Measurements from ENCODE around the gene MAP3K7. TPM values are rescaled to one million over a fixed set of nuclear protein-coding genes. Genes with fewer than 3 reads are reported as not detected.

Gene MAP3K7
- total RNA-seq, 1 experiment from 2014 or later: 26.6 TPM

- RAD21 ChIA-PET (ENCODE audit: low non-redundant PET in 1 of 2, low total read pairs in 2 of 2, uncharacterized antibody in 2 of 2, unreplicated experiment in 2 of 2): no interaction called here
- TF ChIP-seq POLR2A (IDR thresholded peaks at IDR 0.05; ENCODE audit: borderline replicate concordance, extremely low read depth, insufficient read depth, insufficient read length): no peak
- no peak for TF ChIP-seq CEBPB (IDR thresholded peaks at IDR 0.05; ENCODE audit: low read depth)
- TF ChIP-seq EZH2 (IDR thresholded peaks at IDR 0.05): no peak
- no peak for TF ChIP-seq JUND (IDR thresholded peaks at IDR 0.05)
- TF ChIP-seq FOSL1 (IDR thresholded peaks at IDR 0.05; ENCODE audit: low read depth): no peak
- TF ChIP-seq TCF7L2 (IDR thresholded peaks at IDR 0.05; ENCODE audit: borderline replicate concordance, extremely low read depth, insufficient read depth, insufficient read length): no peak
- TF ChIP-seq YY1 (IDR thresholded peaks at IDR 0.05; ENCODE audit: extremely low read depth, insufficient replicate concordance, low read depth, low read length): no peak
- TF ChIP-seq ZFX (IDR thresholded peaks at IDR 0.05): no peak
- no peak for TF ChIP-seq ATF3 (IDR thresholded peaks at IDR 0.05)
- TF ChIP-seq SIN3A (IDR thresholded peaks at IDR 0.05; ENCODE audit: low read depth): no peak
- no peak for TF ChIP-seq ZBTB33 (IDR thresholded peaks at IDR 0.05; ENCODE audit: extremely low read depth, insufficient replicate concordance, low read length)
- no peak overlapping the region for H3K4me2 ChIP-seq (ENCODE audit: low read length)
- H3K9ac ChIP-seq (ENCODE audit: low read length): no peak overlapping the region
- H3K9me2 ChIP-seq (ENCODE audit: insufficient read depth): no peaks in the 10 kb centered on the region
- 0 out of 2 replicates have a peak, but pooled peaks cover 5% of the 10 kb centered on the region for H3K27me3 ChIP-seq (ENCODE audit: insufficient read depth, low read length)
- no peaks in the 10 kb centered on the region for H3K79me2 ChIP-seq (ENCODE audit: insufficient read depth, low read length)
- H2AFZ ChIP-seq (ENCODE audit: low read depth, low read length, poor library complexity, severe bottlenecking): no peak overlapping the region
- no TSS peak for BruUV-seq (replicated peaks)
- intact Hi-C loops (cut with micrococcal nuclease): no loop called here
- H4K20me1 ChIP-seq (ENCODE audit: insufficient read depth): no peaks in the 10 kb centered on the region
- H3K36me3 ChIP-seq (ENCODE audit: control insufficient read depth in 1 of 2, insufficient read depth in 2 of 2, low read length in 2 of 2): no peaks in the 10 kb centered on the region
- no peak overlapping the region for H3K27ac ChIP-seq (ENCODE audit: low read depth, low read length)
- no peaks in the 10 kb centered on the region for H3K9me3 ChIP-seq (ENCODE audit: control insufficient read depth in 1 of 2, insufficient read depth in 1 of 2, low read depth in 1 of 2, low read length in 2 of 2)
- DNase-seq (ENCODE audit: low read depth, low spot score) (no peak), ATAC-seq (no peak)
- CTCF ChIA-PET: no interaction called here
- H3K4me3 ChIP-seq (replicated peaks in 1 of 2; ENCODE audit: low read depth in 1 of 2, low read length in 2 of 2): no peak overlapping the region
- POLR2A ChIA-PET: no interaction called here
- H3K4me1 ChIP-seq (ENCODE audit: control insufficient read depth in 1 of 2, insufficient read depth in 2 of 2, low read length in 2 of 2): no peaks in the 10 kb centered on the region
Observed at GRCh38 chr6:90605749-90606340, 19.0 kb upstream of the MAP3K7 start.

All from HCT116 (cell line).